Fibroblast of the aortic adventitia (primary cell): Measurements from ENCODE around the gene KDM1A. TPM values are rescaled to one million over a fixed set of nuclear protein-coding genes. Genes with fewer than 3 reads are reported as not detected.

Experiments
- DNase-seq: peaks from one replicate; pipeline ENCODE4 v3.0.0-alpha.2; 2010; ENCODE audit warnings: low read depth
- H3K4me3 ChIP-seq: 2 replicates; pipeline ENCODE4 v1.5.1; 2011; ENCODE audit warnings: low read depth, mild to moderate bottlenecking, control low read depth, low read length, moderate library complexity
- CTCF ChIP-seq: IDR thresholded peaks from 2 replicates; pipeline ENCODE4 v1.5.1; 2011; ENCODE audit warnings: mild to moderate bottlenecking, low read length, control low read depth, inconsistent platforms; ENCODE audit not compliant: insufficient read depth
- total RNA-seq: library from RNA; depleted of rRNA; stranded (reverse); fragments of >200 nt; gene quantifications from 2 replicates; pipeline ENCODE4 v1.2.3, GENCODE V29; 2012; ENCODE audit warnings: low replicate concordance

The KDM1A gene
- total RNA-seq, 1 donor, result 60.3 TPM

- peak; percentile 54 for DNase-seq
- H3K4me3 ChIP-seq, result peak overlapping the region; percentile 6
- no peak for TF ChIP-seq CTCF
These were observed 99.9 kb downstream of the KDM1A start for GRCh38 chr1:23118957-23119792.

GRCh38 chr1:23120383-23120782 is 101.1 kb downstream of the KDM1A start:
- H3K4me3 ChIP-seq, result no peak overlapping the region
- DNase-seq, result no peak
- TF ChIP-seq CTCF, result no peak

GRCh38 chr1:23122023-23122748 is 102.9 kb downstream of the KDM1A start:
- no peak for TF ChIP-seq CTCF
- H3K4me3 ChIP-seq, result peak overlapping the region; percentile 29
- peak; percentile 87 for DNase-seq

- H3K4me3 ChIP-seq, result no peak overlapping the region
- DNase-seq, result no peak
- TF ChIP-seq CTCF, result no peak
These were observed 103.5 kb downstream of the KDM1A start for GRCh38 chr1:23122796-23123195.

GRCh38 chr1:23123528-23123927 is 104.3 kb downstream of the KDM1A start:
- no peak for DNase-seq
- TF ChIP-seq CTCF, result no peak
- H3K4me3 ChIP-seq, result no peak overlapping the region

GRCh38 chr1:23124259-23125026 is 105.2 kb downstream of the KDM1A start:
- TF ChIP-seq CTCF, result no peak
- no peak for DNase-seq
- H3K4me3 ChIP-seq, result no peak overlapping the region
